GM18951 (cell line): ENCODE data around the gene SLC9A1.

Experiments
- POLR2A ChIP-seq: IDR thresholded peaks from 4 replicates; pipeline ENCODE4 v1.6.1; 2011; ENCODE audit warnings: mild to moderate bottlenecking; ENCODE audit not compliant: insufficient read length, insufficient read depth; ENCODE audit errors: extremely low read depth
- in situ Hi-C: fragments of 300-500 bp; cut with MboI; formaldehyde crosslinking; loops from one replicate; pipeline ENCODE4 v1.12.0; 2022; ENCODE audit warnings: low sequenced_read_pairs, mixed read lengths, inconsistent platforms; ENCODE audit not compliant: unreplicated experiment

SLC9A1 gene

DNA sequence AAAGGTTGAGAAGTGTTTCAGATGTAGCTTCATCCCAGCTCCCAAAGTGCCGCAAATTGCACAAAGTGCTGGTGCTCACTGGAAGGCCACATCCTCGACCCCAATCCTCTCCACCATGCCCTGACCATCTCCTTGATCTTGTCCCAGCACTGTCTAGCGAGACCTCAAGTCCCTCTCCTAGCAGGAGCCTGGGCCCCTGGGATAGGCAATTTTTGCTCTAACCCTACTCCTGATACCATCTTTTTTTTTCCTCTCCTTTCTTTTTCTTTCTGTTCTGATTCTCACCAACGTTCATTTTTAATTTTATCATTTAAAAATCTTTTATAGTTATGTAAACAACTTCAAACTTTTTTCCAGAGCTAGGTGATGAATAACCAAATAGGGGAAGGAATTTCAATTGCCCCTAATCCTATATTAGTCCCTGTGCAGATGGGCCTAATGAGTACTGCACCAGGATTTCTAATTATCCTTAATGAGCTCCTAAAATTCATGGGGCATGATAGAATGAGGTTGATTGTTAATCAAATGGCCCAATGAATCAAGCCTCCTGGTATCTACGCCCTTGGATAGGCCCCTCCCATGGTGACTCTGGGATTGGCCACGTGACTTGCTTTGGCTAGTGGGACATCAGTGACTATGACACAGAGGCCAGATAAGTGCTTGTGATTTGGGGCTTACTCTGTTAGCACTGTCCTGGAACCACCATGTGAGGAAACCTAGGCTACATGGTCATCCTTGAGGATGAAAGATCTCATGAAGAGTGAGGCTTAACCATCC is 100.8 kb downstream of the SLC9A1 start:
- in situ Hi-C loops = no loop called here
- no peak for TF ChIP-seq POLR2A

DNA sequence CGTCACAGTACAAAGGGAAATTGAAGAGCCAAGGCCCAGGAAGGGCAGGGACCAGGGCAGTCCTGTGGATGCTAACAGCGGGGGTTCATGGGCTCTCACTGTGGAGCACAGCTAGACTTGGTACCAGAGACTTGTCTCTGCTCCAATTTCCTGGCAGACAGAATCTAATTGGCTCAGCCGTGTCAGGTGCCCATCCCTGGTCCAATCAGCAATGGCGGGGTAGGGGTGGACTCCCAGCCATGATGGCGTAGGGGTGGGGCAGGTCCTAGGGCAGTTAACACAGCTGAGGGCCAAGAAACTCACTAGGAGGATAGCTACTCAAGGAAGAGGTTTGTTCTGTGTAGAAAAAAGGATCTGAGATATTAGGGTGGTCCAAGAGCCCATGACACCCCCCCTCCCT is 102.4 kb downstream of the SLC9A1 start:
- TF ChIP-seq POLR2A = no peak
- in situ Hi-C loops = no loop called here

DNA sequence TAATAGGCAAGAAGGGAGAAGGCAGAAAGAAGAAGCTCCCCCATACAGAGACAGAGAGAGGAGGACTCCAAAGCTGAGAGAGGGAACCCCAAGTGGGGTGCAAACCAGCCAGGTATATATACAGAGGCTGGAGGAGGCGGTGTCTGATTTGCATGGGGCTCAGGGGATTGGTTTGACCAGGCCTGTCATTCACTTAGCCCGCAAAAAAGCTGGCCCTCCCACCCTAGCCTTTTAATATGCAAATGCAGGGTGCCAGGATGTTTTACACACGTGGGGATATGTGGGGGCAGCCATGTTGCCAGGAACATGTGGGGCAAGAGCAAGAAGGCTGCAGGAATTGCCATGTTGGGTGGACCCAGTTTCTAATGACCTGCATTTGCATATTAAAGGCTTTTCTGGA is 105.3 kb downstream of the SLC9A1 start:
- TF ChIP-seq POLR2A = no peak
- in situ Hi-C loops = loop anchor here (10.0 kb wide), 1 partner anchor 45 kb away; no protein-coding TSS in a partner anchor

- no peak for TF ChIP-seq POLR2A
- in situ Hi-C loops = loop anchor here (10.0 kb wide), 1 partner anchor 46 kb away; no protein-coding TSS in a partner anchor
Observed at GRCh38 chr1:27049100-27049499, 105.8 kb downstream of the SLC9A1 start.
